Measurements from ENCODE around the gene VSNL1. TPM values are rescaled to one million over a fixed set of nuclear protein-coding genes. Genes with fewer than 3 reads are reported as not detected.

Gene VSNL1
- total and polyA plus RNA-seq, 2 experiments from 2014 or later = 102 to 112 TPM

DNA sequence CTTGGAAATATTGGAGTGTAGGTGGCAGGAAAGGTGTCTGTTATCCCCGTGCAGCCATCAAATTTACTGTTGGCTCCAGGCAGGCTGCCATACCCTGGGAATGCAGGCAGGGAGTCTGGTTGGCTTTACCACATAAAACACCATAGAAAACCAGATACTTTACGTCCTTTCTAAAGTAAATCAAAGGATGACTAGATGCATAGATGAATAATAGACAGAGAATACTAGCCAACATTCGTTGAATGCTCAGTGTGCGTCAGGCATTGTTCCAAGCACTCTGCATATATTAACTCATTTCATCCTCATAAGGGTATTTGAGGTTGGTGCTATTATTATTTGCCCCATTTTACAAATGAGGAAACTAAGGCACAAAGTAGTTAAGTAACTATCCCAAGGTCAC is 65.2 kb downstream of the VSNL1 start:
- H3K27ac Mint-ChIP-seq = no peak overlapping the region
- Histone ChIP-seq H2AFZ (no peak overlapping the region), H3K36me3 (ENCODE audit: insufficient read depth) (0 out of 2 replicates have a peak, but pooled peaks cover 1% of the 10 kb centered on the region), H3F3A (replicated peaks; ENCODE audit: low read depth) (no peaks in the 10 kb centered on the region), H3K9me2 (ENCODE audit: insufficient read depth) (peaks cover 7% of the 10 kb centered on the region; the same call in 1 of the 2 replicates), H3K27ac (ENCODE audit: low read depth) (0 out of 2 replicates have a peak overlapping the region, but pooled peaks have one; percentile 26), H4K20me1 (replicated peaks; ENCODE audit: insufficient read depth) (peaks cover 20% of the 10 kb centered on the region), H3K27me3 (ENCODE audit: insufficient read depth) (no peaks in the 10 kb centered on the region), H3K4me2 (no peak overlapping the region), H3K4me3 (no peak overlapping the region), H3K4me1 (ENCODE audit: insufficient read depth) (peaks cover 9% of the 10 kb centered on the region), H3K79me2 (replicated peaks; ENCODE audit: insufficient read depth) (no peaks in the 10 kb centered on the region)
- peaks cover 2% of the 10 kb centered on the region for H3K27me3 Mint-ChIP-seq (ENCODE audit: insufficient read depth, low read depth, poor library complexity)
- DNase-seq (ENCODE audit: low spot score) = no peak
- ATAC-seq = no peak
- no peak overlapping the region for H3K4me3 Mint-ChIP-seq
- H3K36me3 Mint-ChIP-seq (ENCODE audit: low read depth) = peaks cover 42% of the 10 kb centered on the region
- H3K4me1 Mint-ChIP-seq = peaks cover 14% of the 10 kb centered on the region
- TF ChIP-seq EZH2phosphoT487 (IDR thresholded peaks at IDR 0.05; ENCODE audit: unreplicated experiment) = no peak
- no peak for TF ChIP-seq POLR2AphosphoS5 (IDR thresholded peaks at IDR 0.05; ENCODE audit: low read depth)
- TF ChIP-seq ZNF331 (CRISPR knock-in tag; IDR thresholded peaks at IDR 0.05; ENCODE audit: low read depth) = no peak
- TF ChIP-seq ZNF462 (CRISPR knock-in tag; IDR thresholded peaks at IDR 0.05) = no peak
- no peak for TF ChIP-seq NANOG (IDR thresholded peaks at IDR 0.05; ENCODE audit: borderline replicate concordance)
- no peak for TF ChIP-seq STAT1 (IDR thresholded peaks at IDR 0.05; ENCODE audit: unreplicated experiment)
- TF ChIP-seq ETS1 (IDR thresholded peaks at IDR 0.05) = no peak
- TF ChIP-seq CREB1 (CRISPR knock-in tag; IDR thresholded peaks at IDR 0.05; ENCODE audit: low read depth) = no peak
- no peak for TF ChIP-seq EZH2 (IDR thresholded peaks at IDR 0.05; ENCODE audit: low read depth, unreplicated experiment)
- TF ChIP-seq, protein P1, sequence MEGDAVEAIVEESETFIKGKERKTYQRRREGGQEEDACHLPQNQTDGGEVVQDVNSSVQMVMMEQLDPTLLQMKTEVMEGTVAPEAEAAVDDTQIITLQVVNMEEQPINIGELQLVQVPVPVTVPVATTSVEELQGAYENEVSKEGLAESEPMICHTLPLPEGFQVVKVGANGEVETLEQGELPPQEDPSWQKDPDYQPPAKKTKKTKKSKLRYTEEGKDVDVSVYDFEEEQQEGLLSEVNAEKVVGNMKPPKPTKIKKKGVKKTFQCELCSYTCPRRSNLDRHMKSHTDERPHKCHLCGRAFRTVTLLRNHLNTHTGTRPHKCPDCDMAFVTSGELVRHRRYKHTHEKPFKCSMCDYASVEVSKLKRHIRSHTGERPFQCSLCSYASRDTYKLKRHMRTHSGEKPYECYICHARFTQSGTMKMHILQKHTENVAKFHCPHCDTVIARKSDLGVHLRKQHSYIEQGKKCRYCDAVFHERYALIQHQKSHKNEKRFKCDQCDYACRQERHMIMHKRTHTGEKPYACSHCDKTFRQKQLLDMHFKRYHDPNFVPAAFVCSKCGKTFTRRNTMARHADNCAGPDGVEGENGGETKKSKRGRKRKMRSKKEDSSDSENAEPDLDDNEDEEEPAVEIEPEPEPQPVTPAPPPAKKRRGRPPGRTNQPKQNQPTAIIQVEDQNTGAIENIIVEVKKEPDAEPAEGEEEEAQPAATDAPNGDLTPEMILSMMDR (conservative IDR thresholded peaks at IDR 0.05; ENCODE audit: low read depth in 2 of 2) = no peak
- no peaks in the 10 kb centered on the region for H3K9me3 Mint-ChIP-seq

Data from GM23338 (cell line).